Fibroblast of lung (primary cell): ENCODE results near the gene MPC1.

Experiments
- EZH2 ChIP-seq: IDR thresholded peaks from 2 replicates; pipeline ENCODE4 v1.5.1; 2012; ENCODE audit warnings: low read length, control low read depth, mild to moderate bottlenecking; ENCODE audit errors: missing control alignments
- TF ChIP-seq, protein P1 (sequence below), 2 donors: IDR thresholded peaks in 1 of 2; conservative IDR thresholded peaks in 1 of 2; 1 replicate in 1 of 2; 2 replicates in 1 of 2; pipeline ENCODE4 v1.5.1; 2011 to 2012; ENCODE audit warnings: low read length in 2 of 2, control low read depth in 1 of 2, inconsistent platforms in 1 of 2, low read depth in 1 of 2, mild to moderate bottlenecking in 1 of 2

DNA sequence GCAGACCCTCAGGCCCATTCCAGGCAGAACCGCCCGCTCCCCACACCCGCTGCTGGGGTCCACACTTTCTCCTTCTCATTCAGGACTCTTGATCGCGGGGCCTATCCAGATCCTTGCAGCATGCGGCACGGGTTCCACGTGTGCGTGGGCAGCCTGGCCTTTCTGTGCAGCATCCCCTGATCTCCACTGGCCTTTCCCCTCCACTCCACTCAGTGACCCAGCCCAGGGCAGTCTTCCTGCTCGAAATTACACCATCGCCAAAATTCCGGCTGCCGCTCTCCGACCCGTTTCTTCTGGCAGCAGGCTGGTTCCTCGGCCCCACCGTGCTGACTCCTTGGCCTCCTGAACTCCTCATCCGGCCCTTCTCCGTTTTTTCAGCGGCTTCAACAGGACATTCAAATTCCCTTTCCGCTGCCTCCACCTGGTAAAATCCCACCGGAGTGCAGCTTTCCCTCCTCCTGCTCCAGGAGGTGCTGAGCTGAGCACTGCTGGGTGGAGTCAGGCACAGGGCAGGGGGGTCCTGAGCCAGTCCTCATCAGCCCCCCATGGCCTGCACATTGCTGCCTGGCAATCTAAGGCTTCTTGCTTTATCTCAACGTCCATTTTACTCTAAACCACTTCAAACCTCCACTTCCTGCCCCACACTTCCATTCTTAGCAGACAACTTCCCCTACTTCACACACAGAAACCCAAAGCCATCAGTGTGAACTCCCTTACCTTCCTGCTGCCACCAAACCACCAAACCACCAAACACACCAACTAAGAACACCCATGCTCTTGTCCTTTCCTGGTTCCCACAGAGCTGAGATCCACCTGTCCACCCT lies 49.4 kb downstream of the MPC1 start:
- TF ChIP-seq EZH2, result no peak
- TF ChIP-seq, protein P1, sequence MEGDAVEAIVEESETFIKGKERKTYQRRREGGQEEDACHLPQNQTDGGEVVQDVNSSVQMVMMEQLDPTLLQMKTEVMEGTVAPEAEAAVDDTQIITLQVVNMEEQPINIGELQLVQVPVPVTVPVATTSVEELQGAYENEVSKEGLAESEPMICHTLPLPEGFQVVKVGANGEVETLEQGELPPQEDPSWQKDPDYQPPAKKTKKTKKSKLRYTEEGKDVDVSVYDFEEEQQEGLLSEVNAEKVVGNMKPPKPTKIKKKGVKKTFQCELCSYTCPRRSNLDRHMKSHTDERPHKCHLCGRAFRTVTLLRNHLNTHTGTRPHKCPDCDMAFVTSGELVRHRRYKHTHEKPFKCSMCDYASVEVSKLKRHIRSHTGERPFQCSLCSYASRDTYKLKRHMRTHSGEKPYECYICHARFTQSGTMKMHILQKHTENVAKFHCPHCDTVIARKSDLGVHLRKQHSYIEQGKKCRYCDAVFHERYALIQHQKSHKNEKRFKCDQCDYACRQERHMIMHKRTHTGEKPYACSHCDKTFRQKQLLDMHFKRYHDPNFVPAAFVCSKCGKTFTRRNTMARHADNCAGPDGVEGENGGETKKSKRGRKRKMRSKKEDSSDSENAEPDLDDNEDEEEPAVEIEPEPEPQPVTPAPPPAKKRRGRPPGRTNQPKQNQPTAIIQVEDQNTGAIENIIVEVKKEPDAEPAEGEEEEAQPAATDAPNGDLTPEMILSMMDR (conservative IDR thresholded peaks at IDR 0.05 in 1 of 2, IDR thresholded peaks at IDR 0.05 in 1 of 2; ENCODE audit: low read depth in 1 of 2, low read length in 2 of 2), result no peak
